HG03378 (cell line): ENCODE measurements around the gene NPM3.

ENCODE experiments used
- ATAC-seq: cut with Tn5 transposase; IDR thresholded peaks from one replicate; pipeline ENCODE4 v1.9.1; 2021; ENCODE audit warnings: mild to moderate bottlenecking, moderate library complexity; ENCODE audit not compliant: unreplicated experiment

The NPM3 gene

GRCh38 chr10:101775273-101776160 is 7.7 kb downstream of the NPM3 start, which contains the start of gene FGF8:
Gene FGF8 (minus strand): TSS chr10:101776114. CDS start chr10:101775900, 214 bp downstream.
- ATAC-seq, result no peak

GRCh38 chr10:101774589-101775272 is 8.5 kb downstream of the NPM3 start:
- ATAC-seq, result no peak

GRCh38 chr10:101773923-101774588 is 9.2 kb downstream of the NPM3 start:
- ATAC-seq, result no peak

- no peak for ATAC-seq
Measured at GRCh38 chr10:101772895-101773761, 10.1 kb downstream of the NPM3 start.

GRCh38 chr10:101772017-101772894 is 11.0 kb downstream of the NPM3 start:
- ATAC-seq, result no peak

GRCh38 chr10:101771380-101771779 is 11.9 kb downstream of the NPM3 start:
- ATAC-seq, result no peak

GRCh38 chr10:101770331-101771215 is 12.7 kb downstream of the NPM3 start:
- no peak for ATAC-seq

- ATAC-seq, result no peak
Measured at GRCh38 chr10:101769541-101770180, 13.6 kb downstream of the NPM3 start.

GRCh38 chr10:101768791-101769170 is 14.5 kb downstream of the NPM3 start:
- ATAC-seq, result no peak

GRCh38 chr10:101767966-101768790 is 15.1 kb downstream of the NPM3 start:
- no peak for ATAC-seq

- ATAC-seq, result no peak
Measured at GRCh38 chr10:101767600-101767945, 15.7 kb downstream of the NPM3 start.

- ATAC-seq, result no peak
Measured at GRCh38 chr10:101766753-101767599, 16.3 kb downstream of the NPM3 start.

GRCh38 chr10:101766306-101766705 is 16.9 kb downstream of the NPM3 start:
- ATAC-seq, result no peak

- ATAC-seq, result no peak
Measured at GRCh38 chr10:101763141-101763846, 20.0 kb downstream of the NPM3 start.

- no peak for ATAC-seq
Measured at GRCh38 chr10:101762736-101763135, 20.5 kb downstream of the NPM3 start.

GRCh38 chr10:101761226-101761625 is 22.0 kb downstream of the NPM3 start:
- ATAC-seq, result no peak
